HUDEP-2 (cell line): Measurements from ENCODE around the gene ZNF236.
A peak's percentile ranks its signal among the peaks of the same experiment; 100 is the strongest.

ENCODE experiments used
- DNase-seq, 76 experiments: peaks; one replicate each; lab custom pipeline; 2025; ENCODE audit not compliant: unreplicated experiment in 76 of 76; lab: John Stamatoyannopoulos, UW

ZNF236 gene

GRCh38 chr18:76855594-76855993 is 33.2 kb downstream of the ZNF236 start:
- peak in 72 of 76 experiments; percentile 1 to 86 (median 64) for DNase-seq

DNA sequence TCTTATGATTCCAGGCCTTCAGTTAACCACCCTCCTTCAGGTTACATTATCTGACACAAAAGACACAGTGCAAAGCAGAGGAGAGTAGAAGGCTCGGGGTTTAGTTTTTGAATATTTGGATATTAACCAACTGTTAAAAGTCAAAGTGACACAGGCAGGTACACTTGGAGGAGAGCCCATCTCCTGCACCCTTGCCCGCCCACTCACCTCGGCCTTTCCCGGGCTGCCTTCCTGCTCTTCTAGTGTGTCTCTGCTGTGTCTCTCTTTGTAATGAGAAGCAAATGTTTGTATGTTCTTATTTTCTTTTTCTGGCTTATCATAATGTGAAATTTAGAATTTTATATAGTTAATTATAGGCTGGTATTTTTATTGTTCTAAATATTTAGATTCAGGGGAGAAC is 35.1 kb downstream of the ZNF236 start:
- no peak for DNase-seq

- no peak for DNase-seq
Measured at GRCh38 chr18:76859474-76860339, 37.4 kb downstream of the ZNF236 start.

DNA sequence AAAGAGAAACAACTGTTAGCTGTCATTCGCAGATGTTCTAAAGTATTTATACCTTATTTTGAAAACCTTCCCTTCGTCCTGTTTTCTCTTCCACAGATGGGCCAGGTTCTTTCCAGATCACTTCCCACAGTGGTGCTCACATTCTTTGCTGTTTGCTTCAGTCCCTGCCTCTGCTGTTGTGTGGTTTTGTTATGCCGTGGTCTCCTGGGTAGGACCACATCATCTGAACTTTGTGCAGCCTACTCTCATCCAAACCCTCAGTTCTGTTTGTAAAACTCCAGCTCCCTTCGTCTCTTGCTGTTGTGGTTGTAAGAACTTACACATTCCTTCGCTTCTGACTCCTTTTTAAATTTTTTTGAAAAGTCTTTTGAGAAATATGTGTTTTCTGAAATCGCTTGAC is 38.1 kb downstream of the ZNF236 start:
- DNase-seq: no peak

DNA sequence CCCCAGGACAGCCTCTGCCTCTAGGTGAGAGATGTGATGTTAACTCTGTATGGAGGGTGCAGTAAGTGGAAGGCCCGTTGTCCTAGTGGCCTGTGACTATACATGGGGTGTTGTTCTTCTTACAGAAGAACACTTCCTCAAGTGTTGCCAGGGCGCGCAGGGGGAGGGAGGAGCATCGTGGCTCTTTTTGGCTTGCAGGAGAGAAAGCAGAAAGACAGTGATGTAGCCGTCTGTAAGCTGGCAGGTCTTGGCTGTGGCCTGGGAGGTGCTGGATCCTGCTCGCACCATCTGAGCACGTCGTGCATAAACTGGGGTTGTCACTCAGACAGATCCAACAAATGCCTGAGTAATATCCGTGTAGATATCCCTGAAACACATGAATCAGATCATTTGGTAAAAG is 44.3 kb downstream of the ZNF236 start:
- DNase-seq: no peak

GRCh38 chr18:76873311-76873710 is 51.0 kb downstream of the ZNF236 start:
- DNase-seq: no peak

GRCh38 chr18:76873713-76874112 is 51.4 kb downstream of the ZNF236 start:
- DNase-seq: no peak

DNA sequence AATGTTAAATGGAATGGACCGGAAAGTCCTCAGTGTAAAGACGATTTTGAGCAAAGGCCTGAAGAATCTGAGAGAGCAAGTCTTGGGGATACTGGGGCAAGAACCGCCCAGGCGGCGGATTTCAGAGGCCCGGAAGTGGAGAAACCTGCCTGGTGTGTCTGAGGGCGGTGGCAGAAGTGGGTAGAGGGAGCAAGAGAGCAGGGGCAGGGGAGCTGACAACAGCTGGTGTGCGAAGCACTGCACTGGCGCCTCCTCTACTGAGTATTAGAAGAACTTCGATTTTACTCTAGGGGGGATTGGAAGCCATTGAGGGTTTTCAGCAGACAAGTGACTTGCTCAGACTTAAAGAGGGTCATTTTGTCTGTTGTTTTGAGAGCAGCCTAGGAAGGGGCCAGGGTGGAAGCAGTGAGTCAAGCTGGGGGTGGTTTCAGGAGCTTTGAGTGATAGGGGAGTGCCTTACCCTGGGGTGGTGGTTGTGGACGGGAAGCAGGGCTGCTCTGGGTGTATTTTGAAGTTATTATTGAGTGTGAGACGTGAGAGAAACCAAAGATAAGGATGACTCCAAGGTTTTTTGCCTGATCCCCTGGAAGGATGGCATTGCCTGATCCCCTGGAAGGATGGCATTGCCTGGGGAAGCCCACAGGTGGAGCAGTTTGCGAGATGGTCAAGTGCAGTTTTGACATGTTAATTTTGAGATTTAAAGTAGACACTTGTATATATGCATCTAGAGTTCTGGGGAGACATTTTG is 52.5 kb downstream of the ZNF236 start:
- peak in 9 of 76 experiments; percentile 17 to 62 (median 41) for DNase-seq

DNA sequence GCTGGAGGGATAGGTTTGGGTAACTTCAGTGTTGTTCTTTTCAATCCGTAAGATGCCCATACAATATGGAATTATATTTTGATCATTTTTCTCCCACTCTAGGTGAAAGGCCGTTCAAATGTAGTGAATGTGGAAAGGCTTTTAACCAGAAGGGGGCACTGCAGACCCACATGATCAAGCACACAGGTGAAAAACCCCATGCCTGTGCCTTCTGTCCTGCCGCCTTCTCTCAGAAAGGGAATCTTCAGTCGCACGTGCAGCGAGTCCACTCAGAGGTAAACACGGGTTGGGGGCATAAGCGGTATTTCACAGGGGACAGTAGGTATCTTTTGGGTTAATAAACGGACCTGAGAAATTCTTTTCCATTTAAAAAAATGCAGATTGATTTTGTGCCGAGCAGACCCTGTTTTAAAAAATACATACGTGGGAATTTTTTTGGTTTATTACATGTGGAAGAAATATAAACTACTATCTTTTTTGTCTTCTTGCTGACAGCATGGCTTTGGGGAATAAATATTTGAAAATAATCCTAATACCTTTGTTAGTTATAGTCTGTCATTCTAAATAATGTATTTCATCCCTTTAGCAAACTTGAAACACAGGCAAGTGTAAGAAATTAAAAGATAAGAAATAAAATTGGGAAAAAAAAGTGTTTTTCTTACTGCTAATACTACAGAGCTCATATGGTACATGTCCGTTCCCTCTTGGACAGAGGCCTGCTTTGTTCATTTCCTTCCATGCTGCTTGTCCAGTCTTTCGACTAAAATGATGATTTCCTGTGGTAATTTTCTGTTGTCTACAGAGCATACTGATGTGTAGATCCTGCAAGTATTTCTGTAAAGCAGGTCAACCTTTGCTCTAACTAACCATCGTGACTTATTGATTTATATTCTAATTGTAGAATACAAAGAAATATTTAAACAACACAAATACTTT is 53.3 kb downstream of the ZNF236 start:
- DNase-seq: peak in 40 of 76 experiments; percentile 1 to 66 (median 38)

GRCh38 chr18:76878426-76878825 is 56.1 kb downstream of the ZNF236 start:
- no peak for DNase-seq

- no peak for DNase-seq
Measured at GRCh38 chr18:76880026-76880425, 57.7 kb downstream of the ZNF236 start.

DNA sequence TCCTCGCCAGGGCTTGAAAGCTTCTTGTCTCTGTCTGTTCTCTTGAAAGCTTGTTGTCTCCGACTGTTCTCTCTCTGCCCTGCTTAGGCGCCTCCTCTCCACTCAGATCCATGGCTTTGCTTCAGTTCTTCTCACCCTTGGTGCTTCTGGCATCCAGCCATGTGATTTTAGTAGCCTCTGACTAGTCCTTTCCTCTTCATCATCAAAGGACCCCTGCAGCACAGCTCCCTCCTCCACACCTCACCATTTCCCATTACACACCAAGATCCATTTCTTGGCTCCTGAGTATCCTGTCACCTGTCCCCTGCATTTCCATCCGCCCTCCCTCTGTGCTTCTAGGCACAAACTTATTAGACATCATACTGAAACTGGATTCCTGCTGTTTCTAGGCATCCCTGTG is 59.4 kb downstream of the ZNF236 start:
- no peak for DNase-seq

GRCh38 chr18:76882146-76882545 is 59.8 kb downstream of the ZNF236 start:
- DNase-seq: no peak

DNA sequence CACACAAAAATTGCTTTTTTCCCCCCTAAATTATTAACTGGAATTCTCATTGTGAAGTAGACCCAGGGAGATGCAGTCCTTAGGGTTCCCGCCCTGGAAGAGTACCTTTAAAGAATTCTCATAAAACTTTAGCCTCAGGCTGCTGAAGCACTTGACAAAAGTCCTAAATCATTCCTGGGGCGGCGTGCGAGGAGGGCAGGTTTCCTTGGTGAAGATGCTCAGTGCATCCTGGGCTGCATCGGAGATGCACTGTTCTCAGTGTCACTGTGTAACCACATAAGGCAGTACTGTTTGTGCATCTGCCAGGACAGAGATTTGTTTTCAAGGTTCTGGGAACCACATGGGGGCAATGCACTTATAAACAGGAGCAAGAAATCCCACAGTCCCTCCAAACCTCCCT is 62.6 kb downstream of the ZNF236 start:
- DNase-seq: no peak

- DNase-seq: no peak
Measured at GRCh38 chr18:76886112-76886511, 63.8 kb downstream of the ZNF236 start.

GRCh38 chr18:76889091-76889699 is 66.8 kb downstream of the ZNF236 start:
- DNase-seq: no peak

DNA sequence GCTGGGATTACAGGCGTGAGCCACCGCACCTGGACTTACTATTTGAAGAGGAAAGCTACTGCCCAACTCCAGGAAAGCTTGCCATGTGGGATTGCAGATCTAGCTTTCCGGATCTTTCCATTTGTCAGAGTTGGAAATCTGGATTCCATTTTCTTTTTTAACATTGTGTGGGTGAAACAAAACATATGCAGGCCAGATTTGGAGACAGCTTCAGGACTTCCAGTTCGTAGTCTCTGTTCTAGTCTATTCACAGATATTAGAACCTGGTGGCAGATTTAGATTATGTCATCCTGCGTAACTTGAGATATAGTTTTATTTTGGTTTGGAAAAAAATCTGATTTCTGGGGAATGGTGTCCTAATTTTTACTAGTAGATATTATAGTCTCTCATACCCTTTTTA is 70.5 kb downstream of the ZNF236 start:
- DNase-seq: no peak

GRCh38 chr18:76894566-76895346 is 72.4 kb downstream of the ZNF236 start:
- DNase-seq: no peak

DNA sequence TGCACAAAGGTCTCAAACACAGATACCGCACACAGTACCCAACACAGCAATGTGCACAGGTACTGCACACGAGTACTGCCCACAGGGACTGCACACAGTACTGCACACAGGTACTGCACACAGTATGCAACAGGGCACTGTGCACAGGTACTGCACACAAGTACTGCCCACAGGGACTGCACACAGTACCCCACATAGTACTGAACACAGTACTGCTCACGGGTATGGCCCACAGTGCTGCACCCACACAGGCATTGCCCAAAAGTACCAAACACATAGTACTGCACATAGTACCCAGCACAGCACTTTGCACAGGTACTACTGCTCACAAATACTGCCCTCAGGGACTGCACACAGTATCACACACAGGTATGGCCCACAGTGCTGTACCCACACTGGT is 73.1 kb downstream of the ZNF236 start:
- no peak for DNase-seq

GRCh38 chr18:76896677-76897076 is 74.3 kb downstream of the ZNF236 start:
- no peak for DNase-seq
